NOMO-1 (cell line): ENCODE results near the gene CMTR1.

Experiments
- DNase-seq, 2 experiments: peaks; one replicate each; lab custom pipeline; 2025; ENCODE audit not compliant: unreplicated experiment in 2 of 2; lab: John Stamatoyannopoulos, UW

CMTR1 gene

GRCh38 chr6:37528541-37528940 lies 95.5 kb downstream of the CMTR1 start:
- DNase-seq, result no peak

- DNase-seq, result no peak
Observed at GRCh38 chr6:37530297-37530696, 97.3 kb downstream of the CMTR1 start.

GRCh38 chr6:37531026-37531425 lies 98.0 kb downstream of the CMTR1 start:
- no peak for DNase-seq
